ENCODE measurements around the gene TBC1D1. TPM values are rescaled to one million over a fixed set of nuclear protein-coding genes. Genes with fewer than 3 reads are reported as not detected.

The TBC1D1 gene
- polyA plus RNA-seq, 6 donors from 2014 or later = 44.3 to 89.6 (median 62.5) TPM

DNA sequence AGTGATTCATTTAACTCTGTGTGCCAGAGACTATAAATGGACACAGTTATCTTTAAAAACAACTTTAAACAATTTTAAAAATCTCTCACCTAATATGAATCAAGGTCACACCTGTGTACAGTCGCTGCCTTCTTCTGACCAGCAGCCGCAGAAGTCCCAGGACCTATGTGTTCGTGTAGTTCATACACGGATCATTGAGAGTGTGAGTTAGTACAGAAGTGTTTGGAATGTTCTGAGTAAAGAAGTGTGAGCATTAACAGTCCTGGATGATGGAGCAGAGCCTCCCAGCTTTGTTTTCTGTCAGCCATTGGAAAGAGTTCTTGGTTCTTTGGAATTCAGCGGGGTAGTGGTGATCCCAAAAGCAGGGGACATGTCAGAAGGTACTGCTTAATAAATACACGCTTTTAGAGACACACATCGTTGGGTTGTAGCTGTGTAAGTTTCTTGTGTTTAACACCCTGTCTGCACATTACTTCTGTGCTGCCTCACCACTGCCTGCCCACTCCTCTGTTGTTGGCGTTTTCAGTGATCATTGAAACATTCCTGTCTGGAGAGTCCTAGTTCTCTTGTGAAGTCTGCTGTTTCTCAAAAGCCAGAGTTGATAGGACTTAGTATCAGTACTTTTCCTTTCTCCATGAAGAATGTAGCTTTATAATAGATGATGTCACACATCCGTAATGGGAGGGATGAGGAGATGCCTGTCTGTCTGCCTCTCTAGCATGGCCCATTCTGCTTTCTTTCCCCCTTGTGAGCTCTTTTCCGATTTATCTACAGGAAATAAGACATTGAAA lies 159.9 kb downstream of the TBC1D1 start:
- peaks cover 21 to 24% of the 10 kb centered on the region in 2 donors for H3K36me3 Mint-ChIP-seq
- ATAC-seq (ENCODE audit: low read depth in 2 of 2) (no peak), DNase-seq (no peak)
- no peaks in the 10 kb centered on the region for H3K9me3 Mint-ChIP-seq
- peaks cover 0 to 5% (median 4%) of the 10 kb centered on the region in 3 donors for H3K4me1 Mint-ChIP-seq
- no peaks in the 10 kb centered on the region for H3K27me3 Mint-ChIP-seq
- H3K4me3 Mint-ChIP-seq = no peak overlapping the region
- peak overlapping the region in 4 of 6 donors; percentile 12 to 73 (median 50) for H3K27ac Mint-ChIP-seq

DNA sequence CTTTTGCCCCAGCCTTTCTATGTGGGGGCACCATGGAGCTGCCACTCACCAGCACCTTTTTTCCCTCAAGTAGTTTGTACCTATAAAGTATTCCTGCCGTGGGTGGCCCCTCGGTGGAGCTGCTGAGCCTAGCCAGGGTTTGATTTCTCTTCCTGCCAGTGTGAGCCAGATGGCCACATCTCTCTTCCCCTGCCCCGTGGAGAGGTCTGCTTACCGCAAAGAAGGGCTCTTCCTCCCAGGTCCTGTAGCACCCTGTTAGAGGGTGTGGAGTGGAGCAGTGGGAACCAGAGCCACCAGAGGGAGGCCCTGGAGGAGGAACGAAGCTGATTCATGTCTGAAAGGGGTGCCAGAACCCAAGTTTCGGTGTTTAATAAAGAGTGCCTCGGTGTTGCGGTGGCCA lies 164.7 kb downstream of the TBC1D1 start:
- H3K27me3 Mint-ChIP-seq = no peaks in the 10 kb centered on the region
- no peak for ATAC-seq (ENCODE audit: low read depth in 2 of 2)
- no peaks in the 10 kb centered on the region for H3K4me1 Mint-ChIP-seq
- no peaks in the 10 kb centered on the region for H3K9me3 Mint-ChIP-seq
- peaks cover 17 to 26% of the 10 kb centered on the region in 2 donors for H3K36me3 Mint-ChIP-seq
- H3K4me3 Mint-ChIP-seq = no peak overlapping the region
- no peak for DNase-seq
- peak overlapping the region in 3 of 6 donors; percentile 21 to 85 (median 56) for H3K27ac Mint-ChIP-seq

DNA sequence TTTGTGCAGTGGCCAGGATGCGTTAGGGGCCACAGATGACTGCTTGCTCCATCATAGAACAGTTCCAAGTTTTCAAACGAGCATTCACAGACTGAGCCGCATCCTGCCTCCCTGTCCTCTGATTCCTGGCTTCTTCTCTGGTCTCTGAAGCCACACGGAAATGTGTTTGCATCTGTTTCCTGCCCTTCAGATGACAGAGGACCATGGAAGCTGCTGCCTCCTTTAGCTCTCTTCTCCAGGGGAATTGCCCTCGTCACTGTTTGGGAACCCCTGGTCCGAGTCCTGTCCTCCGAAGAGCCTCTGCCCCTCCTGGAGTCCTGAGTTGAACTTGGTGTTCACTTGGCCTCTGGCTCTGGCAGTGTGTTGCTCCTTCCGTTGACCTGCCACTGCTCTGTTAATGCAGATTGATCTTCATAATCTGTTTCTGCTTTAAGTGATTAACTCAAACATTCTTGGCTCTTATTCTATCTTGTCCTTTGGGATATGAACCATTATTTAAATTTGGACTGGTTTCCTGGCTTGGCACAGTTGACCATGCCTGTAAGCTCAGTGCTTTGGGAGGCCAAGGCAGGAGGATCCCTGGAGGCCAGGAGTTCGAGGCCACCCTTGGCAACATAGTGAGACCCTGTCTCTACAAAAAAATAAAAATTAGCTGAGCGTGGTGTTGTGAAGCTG lies 165.3 kb downstream of the TBC1D1 start:
- H3K4me1 Mint-ChIP-seq = no peaks in the 10 kb centered on the region
- no peaks in the 10 kb centered on the region for H3K9me3 Mint-ChIP-seq
- peak overlapping the region in 5 of 6 donors; percentile 53 to 85 (median 74) for H3K27ac Mint-ChIP-seq
- no peak overlapping the region for H3K4me3 Mint-ChIP-seq
- ATAC-seq (ENCODE audit: low read depth in 2 of 2) = no peak
- no peak for DNase-seq
- no peaks in the 10 kb centered on the region for H3K27me3 Mint-ChIP-seq
- peaks cover 17 to 24% of the 10 kb centered on the region in 2 donors for H3K36me3 Mint-ChIP-seq

DNA sequence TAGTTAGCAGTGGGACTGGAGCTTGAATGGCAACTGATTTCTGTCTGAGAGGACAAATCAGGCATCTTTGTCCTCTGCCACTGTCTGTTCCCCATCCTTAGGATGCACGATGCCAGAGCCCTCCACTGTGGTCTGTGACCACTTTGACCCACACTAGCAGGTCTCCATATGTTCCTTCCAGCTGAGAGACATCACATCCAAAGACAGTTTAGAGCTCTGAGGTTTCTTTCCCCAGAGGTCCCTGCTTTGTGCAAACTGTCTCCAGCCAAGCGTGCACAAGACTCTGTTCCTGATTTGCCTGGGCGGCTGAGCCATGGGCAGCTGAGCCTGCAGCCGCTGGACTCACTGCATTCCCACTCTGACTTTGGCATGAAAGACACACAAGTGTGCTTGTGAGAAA lies 167.3 kb downstream of the TBC1D1 start:
- H3K27ac Mint-ChIP-seq = peak overlapping the region in 1 of 6 donors; percentile 34
- H3K4me3 Mint-ChIP-seq = no peak overlapping the region
- H3K9me3 Mint-ChIP-seq = no peaks in the 10 kb centered on the region
- peaks cover 10 to 16% of the 10 kb centered on the region in 2 donors for H3K36me3 Mint-ChIP-seq
- peaks cover 4 to 8% (median 8%) of the 10 kb centered on the region in 3 donors for H3K4me1 Mint-ChIP-seq
- no peaks in the 10 kb centered on the region for H3K27me3 Mint-ChIP-seq
- ATAC-seq (ENCODE audit: low read depth in 2 of 2) = no peak
- DNase-seq = no peak

DNA sequence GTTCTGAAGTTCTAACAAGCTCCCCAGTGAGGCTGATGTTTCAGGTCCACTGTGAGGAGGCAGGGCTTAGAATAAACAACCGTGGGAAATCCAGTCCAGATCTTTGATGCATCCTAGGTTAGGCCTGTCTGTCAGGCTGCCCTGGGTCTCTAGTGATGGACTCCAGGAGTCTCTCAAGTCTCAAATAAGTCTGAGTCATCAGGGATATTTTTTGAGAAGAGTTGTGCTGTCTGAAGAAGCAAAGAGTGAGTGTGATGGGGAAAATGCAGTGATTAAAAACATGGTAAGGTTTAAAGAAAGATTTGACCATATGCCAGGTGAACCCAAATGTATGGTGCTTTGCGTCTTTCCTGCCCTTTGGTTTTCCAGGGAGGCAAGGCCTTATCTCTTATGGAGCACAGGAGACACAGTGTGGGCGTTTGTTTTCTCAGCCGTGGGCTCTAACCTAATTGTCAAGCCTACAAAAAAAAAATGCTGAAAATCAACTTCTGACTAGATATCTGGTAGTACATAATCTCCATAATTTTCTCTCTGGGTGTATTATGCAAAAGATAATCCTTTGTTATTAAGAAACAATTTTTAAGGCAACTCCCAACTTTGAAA lies 170.0 kb downstream of the TBC1D1 start:
- H3K4me3 Mint-ChIP-seq = no peak overlapping the region
- H3K27ac Mint-ChIP-seq = peak overlapping the region in 4 of 6 donors; percentile 31 to 80 (median 52)
- peaks cover 0 to 13% of the 10 kb centered on the region in 2 donors for H3K36me3 Mint-ChIP-seq
- H3K9me3 Mint-ChIP-seq = no peaks in the 10 kb centered on the region
- H3K27me3 Mint-ChIP-seq = no peaks in the 10 kb centered on the region
- no peak for ATAC-seq (ENCODE audit: low read depth in 2 of 2)
- DNase-seq = no peak
- H3K4me1 Mint-ChIP-seq = peaks cover 4 to 8% (median 8%) of the 10 kb centered on the region in 3 donors

DNA sequence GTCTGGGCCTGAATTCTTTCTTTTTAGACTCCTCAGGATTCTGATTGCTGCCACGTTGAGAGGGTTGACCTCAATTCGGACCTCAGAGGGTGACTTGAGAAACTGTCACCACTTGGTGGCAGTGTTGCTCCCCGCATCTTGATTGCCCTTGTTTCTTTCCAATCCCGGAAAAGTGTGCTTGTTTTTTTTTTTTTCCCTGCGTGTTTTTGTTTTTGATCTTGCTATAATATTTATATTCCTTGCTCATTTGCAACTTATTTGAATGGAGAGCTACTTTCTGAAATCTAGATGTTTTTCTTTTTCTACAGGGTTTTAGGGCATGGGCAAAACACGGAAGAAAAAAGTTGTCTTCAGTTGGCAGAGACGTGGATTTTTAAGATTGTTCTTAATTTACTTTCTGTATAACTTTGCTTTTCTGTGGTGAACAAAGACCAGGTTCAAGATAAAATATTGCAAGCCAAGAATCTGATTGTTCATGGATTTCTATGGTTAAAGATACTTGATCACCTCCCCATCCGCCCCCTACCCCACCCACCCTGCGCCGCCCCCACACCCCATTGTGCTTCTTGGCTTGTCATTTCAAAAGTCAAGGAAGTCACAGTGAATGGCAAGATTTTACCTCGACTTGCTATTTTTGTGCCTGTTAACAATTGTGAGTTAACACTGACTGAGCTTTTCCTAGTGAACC lies 171.3 kb downstream of the TBC1D1 start:
- ATAC-seq (ENCODE audit: low read depth in 2 of 2) (peak; percentile 67 to 70), DNase-seq (peak; percentile 14)
- Mint-ChIP-seq H3K27me3 (no peaks in the 10 kb centered on the region), H3K27ac (peak overlapping the region in 4 of 6 donors; percentile 34 to 64 (median 54)), H3K4me3 (peak overlapping the region in 5 of 8 donors; percentile 23 to 80 (median 69)), H3K4me1 (peaks cover 4 to 15% (median 11%) of the 10 kb centered on the region in 3 donors), H3K9me3 (no peaks in the 10 kb centered on the region), H3K36me3 (peaks cover 0 to 14% of the 10 kb centered on the region in 2 donors)

DNA sequence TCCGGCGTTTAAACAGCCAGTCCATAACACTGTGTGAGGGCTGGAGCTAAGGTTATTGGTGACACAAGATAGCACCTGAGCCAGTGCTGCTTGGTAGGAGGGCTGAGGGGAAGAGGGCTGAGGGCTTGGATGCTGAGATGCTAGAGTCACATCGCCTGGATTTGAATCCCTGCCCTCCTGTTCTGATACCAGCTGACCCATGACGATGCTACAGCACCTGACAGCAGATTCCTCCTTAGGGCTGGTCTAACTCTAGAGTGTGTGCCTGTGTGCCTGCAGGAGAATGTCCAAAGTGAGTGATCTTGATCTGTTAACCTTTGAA lies 171.9 kb downstream of the TBC1D1 start:
- DNase-seq (no peak), ATAC-seq (ENCODE audit: low read depth in 2 of 2) (no peak)
- Mint-ChIP-seq H3K27ac (peak overlapping the region in 3 of 6 donors; percentile 48 to 60 (median 49)), H3K27me3 (no peaks in the 10 kb centered on the region), H3K36me3 (peaks cover 0 to 19% of the 10 kb centered on the region in 2 donors), H3K4me1 (peaks cover 4 to 20% (median 13%) of the 10 kb centered on the region in 3 donors), H3K4me3 (peak overlapping the region in 2 of 8 donors; percentile 17 to 21), H3K9me3 (no peaks in the 10 kb centered on the region)

DNA sequence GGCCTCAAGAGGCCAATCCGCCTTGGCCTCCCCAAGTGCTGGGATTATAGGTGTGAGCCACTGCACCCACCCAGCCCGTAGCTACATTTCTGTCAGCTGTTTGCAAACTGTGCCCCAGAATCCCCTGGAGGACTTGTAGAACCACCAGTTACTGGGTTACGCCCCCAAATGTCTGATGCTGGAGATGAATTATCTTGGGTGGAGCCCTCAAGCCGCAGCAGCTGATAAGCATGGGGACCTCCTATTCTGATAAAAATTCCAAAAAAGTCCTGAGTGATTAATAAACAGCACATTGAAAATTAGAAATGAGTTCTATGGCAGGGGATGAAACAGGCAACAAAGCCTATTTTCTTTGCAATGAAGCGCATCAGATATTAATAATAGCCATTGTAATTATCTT lies 174.3 kb downstream of the TBC1D1 start:
- ATAC-seq (ENCODE audit: low read depth in 2 of 2) (no peak), DNase-seq (no peak)
- H3K27me3 Mint-ChIP-seq = no peaks in the 10 kb centered on the region
- peak overlapping the region in 1 of 6 donors; percentile 30 for H3K27ac Mint-ChIP-seq
- H3K4me3 Mint-ChIP-seq = no peak overlapping the region
- peaks cover 9 to 32% (median 28%) of the 10 kb centered on the region in 3 donors for H3K4me1 Mint-ChIP-seq
- H3K9me3 Mint-ChIP-seq = no peaks in the 10 kb centered on the region
- H3K36me3 Mint-ChIP-seq = peaks cover 8 to 17% of the 10 kb centered on the region in 2 donors

DNA sequence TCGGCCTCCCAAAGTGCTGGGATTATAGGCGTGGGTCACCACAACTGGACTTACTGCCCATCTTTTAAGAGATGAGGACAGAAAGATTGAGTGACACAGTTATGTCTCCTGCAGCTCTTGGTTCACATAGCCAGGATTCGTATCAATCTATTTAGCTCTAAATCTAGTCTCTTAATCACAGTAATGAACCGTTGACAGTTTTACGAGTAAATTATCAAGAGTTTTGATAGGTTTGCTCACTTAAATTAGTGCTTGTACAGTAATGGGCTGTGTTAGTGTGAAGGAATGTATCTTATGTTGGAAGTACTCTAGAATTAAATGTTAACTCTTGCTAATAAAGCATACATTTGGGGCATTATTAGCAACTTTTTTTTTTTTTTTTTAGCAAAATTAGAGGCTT lies 175.0 kb downstream of the TBC1D1 start:
- H3K27ac Mint-ChIP-seq = no peak overlapping the region
- no peak overlapping the region for H3K4me3 Mint-ChIP-seq
- peaks cover 8 to 17% of the 10 kb centered on the region in 2 donors for H3K36me3 Mint-ChIP-seq
- no peaks in the 10 kb centered on the region for H3K9me3 Mint-ChIP-seq
- H3K27me3 Mint-ChIP-seq = no peaks in the 10 kb centered on the region
- no peak for ATAC-seq (ENCODE audit: low read depth in 2 of 2)
- peaks cover 9 to 36% (median 34%) of the 10 kb centered on the region in 3 donors for H3K4me1 Mint-ChIP-seq
- DNase-seq = no peak

DNA sequence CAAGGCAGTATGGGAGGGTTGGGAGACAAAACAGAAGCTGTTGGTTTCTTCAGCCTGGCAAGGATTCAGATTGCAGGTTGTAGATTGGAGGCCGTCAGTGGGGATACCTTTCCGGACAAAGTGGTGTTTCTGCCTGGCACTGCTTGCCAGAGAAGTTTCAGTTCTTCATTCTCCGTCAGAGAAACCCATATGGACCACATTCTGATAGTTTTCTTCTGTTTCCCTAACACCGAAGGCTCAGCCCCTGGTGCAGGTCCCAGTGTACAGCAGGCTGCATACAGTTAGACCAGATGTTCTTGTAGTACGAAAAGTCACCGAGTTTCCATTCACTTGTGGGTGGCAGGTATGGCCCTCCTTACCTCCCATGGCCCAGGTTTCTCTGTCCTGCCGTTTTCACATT lies 176.6 kb downstream of the TBC1D1 start:
- no peaks in the 10 kb centered on the region for H3K27me3 Mint-ChIP-seq
- ATAC-seq (ENCODE audit: low read depth in 2 of 2) = peak; percentile 45 to 76
- H3K4me1 Mint-ChIP-seq = peaks cover 13 to 42% (median 41%) of the 10 kb centered on the region in 3 donors
- no peak for DNase-seq
- peak overlapping the region in 1 of 8 donors; percentile 51 for H3K4me3 Mint-ChIP-seq
- no peaks in the 10 kb centered on the region for H3K9me3 Mint-ChIP-seq
- H3K36me3 Mint-ChIP-seq = peaks cover 8 to 17% of the 10 kb centered on the region in 2 donors
- peak overlapping the region in 5 of 6 donors; percentile 41 to 81 (median 51) for H3K27ac Mint-ChIP-seq

DNA sequence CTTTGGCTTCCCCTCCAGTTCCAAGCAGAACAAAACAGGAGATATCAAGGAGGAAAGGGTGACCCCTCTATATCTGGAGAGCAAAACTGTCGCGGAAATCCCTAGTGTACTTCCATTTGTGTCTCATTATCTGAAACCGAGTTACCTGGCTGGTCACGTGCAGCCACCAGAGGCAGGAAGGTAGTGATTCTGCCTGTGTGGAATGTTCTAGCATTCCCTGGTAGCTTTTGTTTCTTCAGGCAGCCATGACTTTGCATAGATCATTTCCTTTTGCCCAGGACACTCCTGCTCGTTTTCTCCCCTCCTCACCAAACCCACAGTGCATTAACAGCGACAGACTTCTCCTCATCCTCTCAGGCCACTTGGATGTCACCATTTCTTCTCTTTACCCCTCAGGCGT lies 177.2 kb downstream of the TBC1D1 start:
- no peak for DNase-seq
- Mint-ChIP-seq H3K27ac (peak overlapping the region in 2 of 6 donors; percentile 46 to 72), H3K4me1 (peaks cover 13 to 47% (median 46%) of the 10 kb centered on the region in 3 donors), H3K4me3 (no peak overlapping the region), H3K36me3 (peaks cover 14 to 17% of the 10 kb centered on the region in 2 donors), H3K9me3 (no peaks in the 10 kb centered on the region), H3K27me3 (no peaks in the 10 kb centered on the region)
- ATAC-seq (ENCODE audit: low read depth in 2 of 2) = no peak

DNA sequence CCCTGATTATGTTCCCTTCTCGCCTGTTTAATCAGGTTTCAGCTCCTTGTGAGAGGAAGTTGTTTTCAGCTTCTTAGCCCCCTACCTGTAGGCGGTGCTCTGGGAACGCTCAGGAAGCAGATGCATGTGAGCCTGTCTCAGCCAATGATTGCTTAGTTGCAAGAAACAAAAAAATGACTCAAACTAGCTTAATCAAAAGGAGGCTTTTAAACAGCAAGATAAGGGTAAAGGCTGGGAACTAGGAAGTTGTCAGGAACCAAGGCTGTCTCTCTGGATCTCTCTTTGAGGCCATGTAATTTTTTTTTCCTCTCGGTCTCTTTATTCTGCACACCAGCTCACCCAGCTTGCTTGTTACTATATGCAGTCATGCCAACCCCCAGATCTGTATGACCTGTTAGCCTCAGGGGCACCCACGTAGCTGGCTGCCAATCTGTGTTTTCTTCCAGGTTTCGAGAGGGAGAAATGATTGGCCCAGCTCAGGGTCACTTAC lies 178.4 kb downstream of the TBC1D1 start:
- no peaks in the 10 kb centered on the region for H3K9me3 Mint-ChIP-seq
- H3K36me3 Mint-ChIP-seq = peaks cover 15 to 23% of the 10 kb centered on the region in 2 donors
- peaks cover 13 to 47% (median 46%) of the 10 kb centered on the region in 3 donors for H3K4me1 Mint-ChIP-seq
- ATAC-seq (ENCODE audit: low read depth in 2 of 2) (no peak), DNase-seq (no peak)
- peak overlapping the region in 3 of 6 donors; percentile 38 to 83 (median 68) for H3K27ac Mint-ChIP-seq
- H3K4me3 Mint-ChIP-seq = no peak overlapping the region
- no peaks in the 10 kb centered on the region for H3K27me3 Mint-ChIP-seq

Data from naive B cell (primary cell).